Transverse colon (tissue), 4 donors: ENCODE measurements around the gene ADAMTS19. TPM values are rescaled to one million over a fixed set of nuclear protein-coding genes. Genes with fewer than 3 reads are reported as not detected.
"Not testable (repeated sequence)": the region's sequence is repeated elsewhere in the genome, so short reads cannot be mapped to it uniquely, and the experiment has no call there.

ENCODE experiments used
- DNase-seq: peaks from one replicate; pipeline ENCODE4 v3.0.0-alpha.2; 2019
- H3K27ac ChIP-seq, 4 donors: fragments of 200-600 bp; sonication (generic); 2 replicates each; pipeline ENCODE4 v1.5.1; 2016 to 2018; ENCODE audit warnings: inconsistent platforms in 4 of 4
- H3K27me3 ChIP-seq: fragments of 200-600 bp; sonication (generic); 2 replicates; pipeline ENCODE4 v1.5.1; 2017; ENCODE audit warnings: inconsistent platforms
- H3K36me3 ChIP-seq, 4 donors: fragments of 200-600 bp; sonication (generic); 2 replicates each; pipeline ENCODE4 v1.5.1; 2017 to 2019; ENCODE audit warnings: inconsistent platforms in 4 of 4
- H3K4me1 ChIP-seq, 4 donors: fragments of 200-600 bp; sonication (generic); 2 replicates each; pipeline ENCODE4 v1.5.1; 2017 to 2020; ENCODE audit warnings: inconsistent platforms in 4 of 4
- H3K4me3 ChIP-seq, 4 donors: fragments of 200-600 bp; sonication (generic); 1 replicate in 1 of 4; 2 replicates in 3 of 4; pipeline versions ENCODE4 v1.5.1 to v1.6.1; 2017 to 2019; ENCODE audit warnings: inconsistent platforms in 4 of 4
- H3K9me3 ChIP-seq, 2 donors: fragments of 200-600 bp; sonication (generic); 2 replicates each; pipeline ENCODE4 v1.5.1; 2017 to 2019; ENCODE audit warnings: inconsistent platforms in 2 of 2
- CTCF ChIP-seq, 5 experiments: fragments of 200-600 bp in 3 of 5; fragments of 450-650 bp in 2 of 5; sonication (generic) in 3 of 5; IDR thresholded peaks; 1 replicate in 2 of 5; 2 replicates in 3 of 5; pipeline ENCODE4 v1.5.1; 2016 to 2017; ENCODE audit warnings: antibody characterized with exemption in 5 of 5, inconsistent platforms in 3 of 5, mild to moderate bottlenecking in 2 of 5, moderate library complexity in 1 of 5
- EP300 ChIP-seq: sonication (generic); formaldehyde crosslinking; IDR thresholded peaks from one replicate; pipeline ENCODE4 v1.6.1; 2017; ENCODE audit warnings: antibody characterized with exemption, low read depth
- POLR2A ChIP-seq: fragments of 450-650 bp; IDR thresholded peaks from one replicate; pipeline ENCODE4 v1.6.1; 2016; ENCODE audit warnings: antibody characterized with exemption, mild to moderate bottlenecking, moderate library complexity
- POLR2AphosphoS5 ChIP-seq, 3 donors: sonication (generic); formaldehyde crosslinking; IDR thresholded peaks; one replicate each; pipeline ENCODE4 v1.6.1; 2016; ENCODE audit warnings: antibody characterized with exemption in 3 of 3
- WGBS, 2 donors: methylation state at CpG; one replicate each; pipeline ENCODE4 v1.1.5; 2018; ENCODE audit warnings: low coverage in 1 of 2; 5-methylcytosine and 5-hydroxymethylcytosine counted together
- in situ Hi-C, 4 donors: fragments of 200-750 bp; cut with MboI; loops; one replicate each; pipeline versions ENCODE4 v1.15.0 to v1.15.1; 2017; ENCODE audit warnings: low sequenced_read_pairs in 3 of 4, low pct_ligation_motif_present in 1 of 4, low pct_unique_long_range_greater_than_20kb in 1 of 4
- intact Hi-C: fragments of 100-400 bp; cut with DNase I; formaldehyde crosslinking; loops from one replicate; pipeline ENCODE4 v1.15.1; 2023; ENCODE audit warnings: low total_unique reads
- total RNA-seq, 4 donors: library from RNA; depleted of rRNA; stranded (reverse); fragments of >200 nt; gene quantifications; one replicate each; pipeline ENCODE4 v1.1.0, GENCODE V29; 2016

The ADAMTS19 gene
- total RNA-seq, 4 donors from 2014 or later: 0.16 to 0.96 TPM; not detected in 2

- no peak overlapping the region for H3K4me3 ChIP-seq
- TF ChIP-seq POLR2A: no peak
- TF ChIP-seq CTCF (IDR thresholded peaks at IDR 0.05): no peak
- TF ChIP-seq POLR2AphosphoS5 (IDR thresholded peaks at IDR 0.05): no peak
- TF ChIP-seq EP300: no peak
- H3K27ac ChIP-seq: no peak overlapping the region
- DNase-seq: no peak
- no peaks in the 10 kb centered on the region for H3K4me1 ChIP-seq
- intact Hi-C loops (no loop called here), in situ Hi-C loops (no loop called here)
- H3K27me3 ChIP-seq: no peaks in the 10 kb centered on the region
- H3K36me3 ChIP-seq: no peaks in the 10 kb centered on the region
- no peaks in the 10 kb centered on the region for H3K9me3 ChIP-seq
- WGBS, 2 donors: 84 to 90% methylated on average over 2 of the region's 2 CpGs
Measured at GRCh38 chr5:129554134-129554904, 94.2 kb downstream of the ADAMTS19 start.

- Histone ChIP-seq H3K27ac (no peak overlapping the region), H3K27me3 (no peaks in the 10 kb centered on the region), H3K36me3 (no peaks in the 10 kb centered on the region), H3K9me3 (no peaks in the 10 kb centered on the region), H3K4me1 (no peaks in the 10 kb centered on the region), H3K4me3 (no peak overlapping the region)
- in situ Hi-C loops (no loop called here), intact Hi-C loops (no loop called here)
- 96 to 100% methylated on average over 1 to 3 of the region's 3 CpGs for WGBS, 2 donors
- no peak for TF ChIP-seq CTCF (IDR thresholded peaks at IDR 0.05)
- TF ChIP-seq POLR2A: no peak
- no peak for TF ChIP-seq POLR2AphosphoS5 (IDR thresholded peaks at IDR 0.05)
- TF ChIP-seq EP300: no peak
- no peak for DNase-seq
Measured at GRCh38 chr5:129563585-129563984, 103.5 kb downstream of the ADAMTS19 start.

GRCh38 chr5:129569295-129569694 lies 109.2 kb downstream of the ADAMTS19 start:
- intact Hi-C loops (no loop called here), in situ Hi-C loops (no loop called here)
- Histone ChIP-seq H3K27ac (no peak overlapping the region), H3K4me3 (no peak overlapping the region), H3K27me3 (no peaks in the 10 kb centered on the region), H3K9me3 (no peaks in the 10 kb centered on the region), H3K36me3 (no peaks in the 10 kb centered on the region), H3K4me1 (no peaks in the 10 kb centered on the region)
- no peak for TF ChIP-seq EP300
- TF ChIP-seq POLR2AphosphoS5 (IDR thresholded peaks at IDR 0.05): no peak
- DNase-seq: no peak
- WGBS, 2 donors: 78 to 88% methylated on average over 1 of the region's 1 CpG

DNA sequence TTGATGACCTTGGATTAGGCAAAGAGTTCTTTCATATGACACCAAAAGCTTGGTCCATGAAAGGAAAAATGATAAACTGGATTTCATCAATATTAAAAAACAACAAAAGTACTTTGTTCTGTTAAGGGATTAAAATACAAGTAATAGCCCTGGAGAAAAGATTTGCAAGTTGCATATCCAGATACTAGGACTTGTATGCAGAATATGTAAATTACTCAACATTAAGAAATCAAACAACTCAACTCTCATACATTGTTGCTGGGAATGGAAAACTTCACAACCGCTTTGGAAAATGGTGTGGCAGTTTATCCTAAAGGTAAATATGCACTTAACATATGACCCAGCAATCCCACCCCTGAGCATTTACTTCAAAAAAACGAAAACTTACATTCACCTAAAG lies 112.0 kb downstream of the ADAMTS19 start:
- Histone ChIP-seq H3K27ac (no peak overlapping the region), H3K4me3 (no peak overlapping the region), H3K27me3 (no peaks in the 10 kb centered on the region), H3K4me1 (no peaks in the 10 kb centered on the region), H3K9me3 (no peaks in the 10 kb centered on the region), H3K36me3 (no peaks in the 10 kb centered on the region)
- intact Hi-C loops (no loop called here), in situ Hi-C loops (no loop called here)
- whole genome bisulfite sequencing, 2 donors: 57 to 88% methylated on average over 2 of the region's 2 CpGs
- no peak for TF ChIP-seq CTCF (IDR thresholded peaks at IDR 0.05)
- no peak for TF ChIP-seq EP300
- no peak for TF ChIP-seq POLR2AphosphoS5 (IDR thresholded peaks at IDR 0.05)
- TF ChIP-seq POLR2A: no peak
- DNase-seq: no peak

- H3K27me3 ChIP-seq, H3K27ac ChIP-seq, H3K9me3 ChIP-seq, H3K36me3 ChIP-seq, H3K4me1 ChIP-seq, in situ Hi-C loops, DNase-seq, intact Hi-C loops, H3K4me3 ChIP-seq: not testable (repeated sequence)
- WGBS, 2 donors: 27% methylated on average over 3 of the region's 4 CpGs; no CpG with 5 or more reads in 1 of the 2 donors
Measured at GRCh38 chr5:129584496-129584895, 124.4 kb downstream of the ADAMTS19 start.
